NCI-H128 (cell line): ENCODE data around the gene TTC39C.
"Not testable (repeated sequence)": the region's sequence is repeated elsewhere in the genome, so short reads cannot be mapped to it uniquely, and the experiment has no call there.

ENCODE experiments used
- DNase-seq: peaks from one replicate; lab custom pipeline; 2025; ENCODE audit not compliant: unreplicated experiment; lab: John Stamatoyannopoulos, UW

The TTC39C gene

DNA sequence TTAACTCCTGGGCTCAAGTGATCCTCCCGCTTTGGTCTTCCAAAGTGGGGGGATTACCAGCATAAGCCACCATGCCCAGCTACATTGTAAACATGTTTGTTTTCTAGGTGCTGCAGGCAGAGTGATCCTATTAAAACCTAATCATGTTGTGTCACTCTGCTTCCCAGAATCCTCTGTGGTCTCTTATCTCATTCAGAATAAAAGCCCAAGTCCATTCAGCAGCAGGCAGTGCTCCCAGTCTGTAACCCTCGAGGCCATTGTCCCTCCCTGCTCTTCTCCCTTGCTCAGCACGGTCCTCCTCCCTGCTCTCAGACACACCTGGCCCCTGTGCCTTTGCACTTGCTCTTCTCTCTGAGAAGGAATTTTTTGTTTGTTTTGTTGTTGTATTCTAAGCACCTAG lies 113.2 kb downstream of the TTC39C start:
- DNase-seq: no peak

DNA sequence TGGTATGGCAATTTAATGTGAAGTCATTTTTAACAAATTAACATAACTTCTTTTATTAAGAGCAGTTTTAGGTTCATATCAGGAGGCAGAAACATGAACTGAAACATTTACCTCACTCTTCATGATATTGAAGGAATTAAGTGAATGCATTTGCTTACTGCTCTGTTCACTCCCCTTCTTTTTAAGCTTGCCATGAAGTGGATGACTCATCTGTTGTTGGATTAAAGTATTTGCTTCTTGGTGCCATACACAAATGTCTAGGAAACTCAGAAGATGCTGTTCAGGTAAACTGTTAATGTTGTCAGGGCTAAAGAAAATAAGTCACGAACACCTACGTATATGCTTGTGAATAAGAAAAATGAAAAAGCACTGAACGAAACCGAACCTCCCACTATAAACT lies 114.1 kb downstream of the TTC39C start:
- no peak for DNase-seq

DNA sequence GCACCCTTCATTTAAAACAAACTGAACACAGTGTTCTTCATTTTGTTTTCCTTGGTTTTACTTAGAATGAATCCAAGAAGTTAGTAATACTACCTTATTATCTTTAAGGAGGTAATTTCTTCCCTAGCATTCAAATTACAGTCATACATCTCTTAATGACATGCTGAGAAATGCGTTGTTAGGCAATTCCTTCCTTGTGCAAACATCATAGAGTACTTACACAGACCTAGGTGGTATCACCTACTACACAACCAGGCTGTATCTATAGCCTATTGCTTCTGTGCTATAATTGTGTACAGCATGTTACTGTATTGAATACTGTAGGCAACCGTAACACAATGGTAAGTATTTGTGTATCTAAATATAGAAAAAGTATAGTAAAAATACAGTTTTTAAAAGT lies 115.9 kb downstream of the TTC39C start:
- DNase-seq: no peak

DNA sequence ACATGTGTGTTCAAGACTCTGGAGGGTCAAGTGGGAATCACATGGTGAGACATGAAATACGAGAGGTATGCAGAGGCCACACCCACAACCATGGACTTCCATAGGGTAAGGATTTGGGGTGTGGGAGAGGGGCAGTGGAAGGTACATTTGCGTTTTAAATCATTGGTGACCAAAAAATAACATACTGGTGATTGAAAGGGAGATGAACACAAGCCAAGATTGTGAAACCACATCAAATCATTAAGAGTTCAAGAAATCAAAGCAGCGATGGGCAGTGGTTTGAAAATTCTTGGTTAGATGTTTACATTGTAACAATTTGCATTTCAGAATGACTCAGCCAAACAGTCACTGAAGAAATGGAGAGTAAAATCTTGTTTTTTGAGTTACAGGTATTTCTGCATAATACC lies 122.4 kb downstream of the TTC39C start:
- DNase-seq: no peak

DNA sequence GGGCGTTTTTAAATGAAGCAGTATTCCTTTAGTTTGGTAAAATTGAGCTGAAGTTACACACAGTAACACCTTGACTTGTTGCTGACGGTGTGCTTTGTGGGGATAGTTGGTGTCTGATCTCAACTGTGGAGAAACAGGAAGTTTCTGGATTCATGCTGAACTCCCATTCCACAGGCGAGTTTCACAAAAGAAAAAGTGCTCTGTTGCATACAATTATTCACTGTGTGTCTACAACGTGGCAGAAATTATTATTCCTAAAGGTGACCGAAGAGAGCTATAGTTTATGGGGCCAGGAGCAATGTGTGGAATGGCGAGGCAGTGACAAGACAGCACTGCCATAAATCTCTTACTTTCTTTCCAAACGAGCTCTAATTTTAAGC lies 123.8 kb downstream of the TTC39C start:
- DNase-seq: no peak

DNA sequence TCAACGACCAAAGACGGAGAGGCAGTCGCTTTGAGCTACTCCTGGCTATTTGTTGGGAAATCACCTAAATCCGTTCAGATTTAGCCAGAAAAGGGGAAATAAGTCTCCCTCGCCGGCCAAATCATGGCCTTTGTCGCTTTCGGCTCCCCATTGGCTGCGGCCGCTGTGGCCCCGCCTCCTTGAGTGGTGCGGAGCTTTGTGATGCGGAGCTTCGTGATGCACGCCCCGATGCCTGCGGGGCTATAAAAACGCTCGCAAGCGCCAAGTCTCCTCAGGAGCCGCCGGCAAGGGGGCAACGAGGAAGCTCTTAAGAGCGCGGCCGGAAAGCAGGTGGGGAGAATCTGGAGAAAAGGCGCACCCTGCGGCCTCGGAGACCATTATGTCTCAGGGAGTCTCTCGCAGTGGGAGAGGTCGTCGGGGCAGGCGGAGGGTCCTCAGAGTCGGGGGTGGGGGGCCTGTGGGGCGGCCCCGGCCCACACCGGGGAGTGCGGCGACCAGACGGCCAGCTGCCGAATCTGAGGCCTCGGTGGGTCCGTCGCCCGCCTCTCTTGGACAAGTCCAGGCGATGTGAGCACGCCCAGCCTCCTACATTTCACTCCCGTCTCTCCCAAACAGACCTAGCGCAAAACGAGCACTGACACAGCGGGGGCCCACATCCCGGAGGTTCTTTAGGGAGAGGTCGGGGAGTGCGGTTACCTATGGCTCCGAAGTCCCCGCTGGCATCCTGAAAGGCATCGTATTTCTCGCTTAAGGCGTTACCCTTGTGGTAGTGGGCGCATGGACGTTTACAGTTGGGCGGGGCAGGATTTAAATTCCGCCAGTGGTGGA lies 124.4 kb downstream of the TTC39C start, which contains the start of gene CABYR:
Gene CABYR, plus strand, starts transcription at position 274 of the 828 bp plus-strand sequence. CDS start 4,053 bp downstream, outside the sequence.
- DNase-seq: peak; percentile 79

DNA sequence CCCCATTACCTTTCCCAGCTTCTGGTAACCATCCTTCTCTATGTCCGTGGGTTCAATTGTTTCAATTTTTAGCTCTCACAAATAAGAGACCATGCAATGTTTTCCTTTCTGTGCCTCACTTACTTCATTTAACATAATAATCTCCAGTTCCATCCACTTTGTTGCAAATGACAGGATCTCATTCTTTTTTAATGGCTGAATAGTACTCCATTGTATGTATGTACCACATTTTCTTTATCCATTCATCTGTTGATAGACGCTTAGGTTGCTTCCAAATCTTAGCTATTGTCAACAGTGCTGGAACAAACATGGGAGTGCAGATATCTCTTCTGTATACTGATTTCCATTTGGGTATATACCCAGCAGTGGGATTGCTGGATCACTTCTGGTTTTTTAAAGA lies 126.1 kb downstream of the TTC39C start:
- DNase-seq: no peak

DNA sequence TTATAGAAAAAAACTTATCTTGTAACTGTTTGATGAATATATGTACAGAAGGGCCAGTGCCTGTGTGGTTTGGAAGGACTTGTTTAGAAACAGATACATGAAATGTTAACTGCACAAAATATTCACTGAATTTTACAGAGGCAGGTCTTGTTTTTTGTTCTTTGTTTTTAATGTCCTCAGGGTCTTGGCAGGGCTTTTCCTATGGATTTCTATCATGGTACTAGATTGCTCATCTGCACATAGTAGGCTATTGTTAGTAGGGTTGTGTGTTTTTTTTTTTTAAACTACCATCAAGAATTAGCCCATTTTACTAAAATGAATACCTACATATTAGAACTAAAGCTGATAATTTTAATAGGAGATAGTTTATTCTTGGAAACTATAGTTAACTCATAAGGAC lies 127.8 kb downstream of the TTC39C start:
- no peak for DNase-seq

DNA sequence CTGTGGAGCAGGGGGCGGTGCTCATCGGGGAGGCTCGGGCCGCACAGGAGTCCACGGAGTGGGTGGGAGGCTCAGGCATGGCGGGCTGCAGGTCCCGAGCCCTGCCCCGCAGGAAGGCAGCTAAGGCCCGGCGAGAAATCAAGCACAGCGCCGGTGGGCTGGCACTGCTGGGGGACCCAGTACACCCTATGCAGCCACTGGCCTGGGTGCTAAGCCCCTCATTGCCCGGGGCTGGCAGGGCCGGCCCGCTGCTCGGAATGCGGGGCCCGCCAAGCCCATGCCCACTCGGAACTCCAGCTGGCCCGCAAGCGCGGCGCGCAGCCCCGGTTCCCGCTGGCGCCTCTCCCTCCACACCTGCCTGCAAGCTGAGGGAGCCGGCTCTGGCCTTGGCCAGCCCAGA lies 135.0 kb downstream of the TTC39C start:
- DNase-seq: not testable (repeated sequence)

DNA sequence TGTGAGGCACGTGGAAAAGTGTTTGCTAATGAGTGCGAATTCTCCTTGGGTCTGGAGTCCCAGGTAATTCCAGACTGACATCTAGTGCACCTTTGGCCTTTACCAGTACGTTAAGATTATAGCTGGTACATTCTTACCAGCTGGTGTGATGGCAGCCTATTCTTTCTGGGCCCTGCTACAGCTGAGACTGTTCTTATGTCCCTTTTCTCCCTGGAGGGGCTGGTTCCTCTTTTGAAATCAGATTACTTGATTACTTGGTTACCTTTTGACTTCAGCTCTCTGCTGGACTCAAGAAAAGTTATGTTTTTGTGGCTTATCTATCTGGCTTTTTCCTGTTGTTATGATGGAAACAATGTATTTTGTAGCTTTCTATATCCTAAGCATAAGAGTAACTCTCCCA lies 138.8 kb downstream of the TTC39C start:
- DNase-seq: no peak

DNA sequence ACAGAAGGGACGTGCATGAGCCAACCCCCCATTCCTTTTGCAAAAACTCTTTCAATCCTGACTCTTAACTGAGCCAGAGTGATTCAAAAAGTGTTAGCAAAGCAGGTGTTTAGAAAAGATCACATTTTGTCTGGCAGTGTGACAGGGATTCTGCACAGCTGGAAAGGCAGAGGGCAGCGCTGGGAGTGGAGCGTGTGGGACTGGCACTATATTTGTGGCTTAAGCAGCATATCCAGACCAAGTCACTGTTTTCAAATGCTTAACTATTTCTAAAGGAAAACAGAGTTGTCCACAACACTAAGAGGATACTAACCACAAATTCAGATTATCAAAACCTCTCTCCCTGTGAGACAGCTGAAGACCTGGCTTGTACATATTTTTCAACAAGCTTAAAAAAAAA lies 143.3 kb downstream of the TTC39C start:
- DNase-seq: no peak

DNA sequence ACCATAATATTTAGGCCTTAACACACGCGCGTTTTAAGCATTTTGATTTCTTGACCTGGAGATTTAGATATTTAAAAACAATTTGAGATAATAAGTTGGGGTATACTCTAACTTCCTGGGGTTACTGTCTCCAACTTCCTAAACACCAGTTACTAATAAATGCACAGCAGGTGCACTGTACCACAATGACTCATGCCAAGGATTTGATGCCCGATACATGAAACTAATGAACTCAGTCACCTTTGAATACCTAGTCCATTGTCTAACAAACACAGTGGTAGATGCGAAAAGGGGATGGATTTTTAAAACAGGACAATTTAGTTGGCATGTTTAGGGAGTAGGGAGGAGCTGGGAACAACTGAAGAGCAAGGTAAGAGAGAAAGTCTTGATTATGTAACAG lies 145.5 kb downstream of the TTC39C start:
- no peak for DNase-seq

DNA sequence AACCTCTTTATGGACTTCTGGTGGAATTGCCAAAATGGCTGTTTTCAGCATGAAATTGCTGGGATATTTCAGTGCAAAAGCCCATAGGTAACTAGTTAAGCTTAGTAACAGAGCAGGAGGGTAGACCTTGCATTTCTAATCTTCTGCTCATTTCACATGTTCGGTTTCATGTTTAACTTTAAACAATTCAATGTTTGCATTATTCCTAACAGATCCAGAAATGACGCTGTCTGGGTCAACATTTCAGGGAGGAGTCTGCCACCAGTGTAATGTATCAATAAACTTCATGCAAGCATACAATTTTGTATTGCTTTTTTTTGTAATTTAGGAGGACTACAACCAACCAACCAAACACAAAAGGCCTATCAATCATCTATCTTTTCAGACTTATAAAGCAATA lies 146.8 kb downstream of the TTC39C start:
- DNase-seq: no peak

DNA sequence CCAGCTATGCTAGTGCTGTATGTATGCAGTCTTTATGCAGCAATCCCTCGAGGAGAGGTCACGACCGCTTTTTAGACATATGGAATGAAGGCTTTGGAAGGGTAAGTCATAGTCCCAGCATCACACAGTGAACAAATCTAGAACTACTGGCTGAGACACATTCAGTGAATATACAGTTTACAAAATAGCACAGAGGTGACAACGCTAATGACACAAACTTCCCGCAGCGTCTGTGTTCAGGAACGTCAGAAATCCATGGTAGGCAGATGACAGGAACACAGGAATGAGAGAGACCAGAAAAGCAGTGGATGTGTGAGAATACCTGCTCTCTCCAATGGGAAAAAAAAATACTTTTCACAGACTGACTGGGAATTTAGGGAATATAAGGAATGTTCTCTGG lies 153.9 kb downstream of the TTC39C start:
- DNase-seq: no peak

DNA sequence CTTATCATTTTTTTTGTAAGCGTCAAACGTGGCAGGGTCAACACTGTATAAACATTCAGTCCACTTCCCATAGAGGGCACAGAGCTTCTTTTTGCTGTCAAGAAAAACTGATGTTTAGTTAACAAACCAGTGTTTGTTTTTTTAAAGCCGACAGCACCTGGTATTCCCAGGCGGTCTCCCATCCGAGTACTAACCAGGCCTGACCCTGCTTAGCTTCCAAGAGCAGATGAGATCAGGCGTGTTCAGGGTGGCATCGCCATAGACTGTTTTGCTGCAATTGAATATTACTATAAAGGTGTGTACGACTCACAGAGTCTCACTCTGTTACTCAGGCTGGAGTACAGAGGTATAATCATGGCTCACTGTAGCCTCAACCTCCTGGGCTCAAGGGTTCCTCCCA lies 155.8 kb downstream of the TTC39C start:
- no peak for DNase-seq

DNA sequence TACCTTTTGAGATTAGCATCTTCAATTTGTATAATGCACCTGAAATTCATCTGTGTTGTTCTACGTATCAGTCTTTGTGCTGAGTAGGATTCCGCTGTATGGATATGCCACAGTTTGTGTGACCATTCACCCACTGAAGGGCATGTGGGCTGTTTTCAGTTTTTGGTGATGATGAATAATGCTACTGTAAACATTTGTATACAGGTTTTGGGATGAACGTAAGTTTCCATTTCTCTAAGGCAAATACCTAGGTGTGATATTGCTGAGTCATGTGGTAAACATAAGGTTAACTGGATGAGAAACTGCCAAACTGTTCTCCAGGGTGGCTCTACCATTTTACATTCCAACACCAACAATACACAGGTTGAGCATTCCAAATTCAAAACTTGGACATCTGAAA lies 159.4 kb downstream of the TTC39C start:
- no peak for DNase-seq

DNA sequence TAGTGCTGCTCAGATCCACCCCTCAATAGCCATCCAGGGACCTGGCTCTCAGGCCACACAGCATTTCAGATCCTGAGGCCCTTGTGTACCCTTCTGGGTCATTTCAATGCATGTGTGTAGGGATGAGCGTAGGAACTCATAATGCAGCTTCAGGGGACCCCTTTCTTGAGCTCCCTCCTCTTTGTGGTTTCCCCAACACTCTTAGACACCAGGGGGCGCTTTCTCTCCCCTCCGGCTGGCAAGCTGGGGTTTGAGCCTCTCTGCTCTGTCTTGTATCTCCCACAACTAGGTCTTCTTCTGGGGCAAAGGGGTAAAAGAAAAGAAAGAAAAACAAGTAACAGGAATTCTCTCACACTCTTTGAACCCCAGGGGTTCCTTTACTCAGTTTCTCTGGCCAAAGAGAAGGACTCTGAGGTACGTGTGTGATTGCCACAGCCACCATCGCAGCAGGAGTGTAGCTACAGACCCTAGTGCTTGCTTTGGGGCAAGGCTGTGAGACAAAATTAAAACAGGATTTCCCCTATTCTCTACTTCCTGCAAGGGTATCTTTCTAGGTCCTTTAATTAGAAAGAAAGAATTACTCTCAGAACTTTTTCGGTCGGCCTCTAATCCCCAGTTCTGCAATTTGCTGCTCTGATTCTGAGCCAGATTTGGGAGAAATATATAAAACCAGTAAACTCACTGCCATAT lies 162.3 kb downstream of the TTC39C start:
- no peak for DNase-seq

DNA sequence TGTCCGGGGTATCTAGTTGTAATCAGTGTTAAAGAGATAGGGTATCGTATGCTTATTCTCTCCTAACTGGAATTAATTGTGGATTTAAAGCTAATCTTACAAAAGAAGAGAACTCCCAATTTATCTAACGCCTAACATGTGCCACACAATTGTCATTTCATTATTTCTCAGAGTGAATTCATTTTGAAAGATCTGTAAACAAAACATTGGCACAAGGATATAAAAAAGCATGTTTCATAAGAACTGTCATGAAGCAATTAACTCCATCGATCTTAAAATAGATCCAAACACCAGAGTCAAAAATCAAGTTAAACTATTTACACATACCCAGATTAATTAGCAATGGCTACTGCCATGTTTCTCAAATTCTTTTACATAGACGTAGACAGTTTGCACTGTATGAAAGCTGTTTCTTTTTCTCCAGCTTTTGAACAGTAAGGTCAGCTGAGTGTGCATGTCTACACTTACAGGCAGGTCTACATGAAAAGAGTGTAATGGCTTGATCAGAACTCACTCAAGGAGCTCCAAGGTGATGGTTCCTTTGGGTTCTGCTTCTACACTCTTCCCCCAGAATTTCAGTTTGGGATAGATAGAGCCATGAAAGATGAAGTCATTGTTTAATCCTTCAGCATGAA lies 163.1 kb downstream of the TTC39C start:
- no peak for DNase-seq

DNA sequence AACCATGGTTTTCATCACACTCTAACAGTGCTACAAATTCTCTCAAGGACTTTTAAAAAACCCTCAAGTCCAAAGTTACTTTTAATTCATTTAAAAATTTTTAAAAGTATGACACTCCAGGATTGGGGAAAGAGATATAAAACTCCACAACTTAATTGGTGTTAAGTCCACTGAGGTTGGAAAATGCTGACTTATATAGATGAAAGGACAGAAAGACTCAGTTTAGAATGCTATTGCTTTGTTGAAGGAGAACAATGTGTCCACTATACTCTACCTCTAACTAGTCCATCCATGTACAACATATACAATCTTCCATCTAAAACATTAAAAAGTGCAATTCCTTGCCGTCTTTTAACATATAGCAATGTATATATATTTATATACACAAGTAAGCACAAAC lies 165.5 kb downstream of the TTC39C start:
- DNase-seq: no peak

DNA sequence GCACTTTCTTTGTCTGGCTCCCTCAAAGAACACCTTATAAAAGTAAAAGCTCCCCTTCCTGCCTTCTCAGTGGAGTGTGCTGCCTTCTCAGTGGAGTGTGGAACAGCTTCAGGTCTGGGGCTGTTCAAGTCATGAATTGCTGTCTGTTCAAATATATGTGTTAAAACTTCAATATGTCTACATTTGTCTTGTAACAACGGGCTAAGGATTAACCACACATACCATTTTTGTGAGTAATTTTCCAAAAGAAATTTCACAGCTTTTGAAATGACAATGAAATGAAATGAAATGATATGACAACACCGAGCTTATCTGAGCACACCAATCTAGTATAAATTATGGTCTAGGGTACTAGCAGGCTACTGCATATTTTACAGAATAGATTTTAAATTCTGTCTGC lies 167.3 kb downstream of the TTC39C start:
- DNase-seq: no peak
